Liver (tissue), 3 donors: Measurements from ENCODE around the gene PDXDC1.
"Not testable (repeated sequence)": the region's sequence is repeated elsewhere in the genome, so short reads cannot be mapped to it uniquely, and the experiment has no call there.

Source experiments
- ATF3 ChIP-seq: IDR thresholded peaks from 2 replicates; pipeline ENCODE4 v1.6.1; 2016; ENCODE audit warnings: antibody characterized with exemption
- CTCF ChIP-seq: fragments of 150-350 bp; IDR thresholded peaks from 2 replicates; pipeline ENCODE4 v1.5.1; 2017; ENCODE audit warnings: improper control_type of control experiment, low read depth, low read length; ENCODE audit not compliant: missing input control
- GABPA ChIP-seq, 2 donors: IDR thresholded peaks in 1 of 2; conservative IDR thresholded peaks in 1 of 2; 2 replicates each; pipeline ENCODE4 v1.6.1; 2016; ENCODE audit warnings: antibody characterized with exemption in 2 of 2, mild to moderate bottlenecking in 1 of 2, moderate library complexity in 1 of 2
- HNF4A ChIP-seq, 2 donors: conservative IDR thresholded peaks; 2 replicates each; pipeline ENCODE4 v1.6.1; 2016; ENCODE audit warnings: antibody characterized with exemption in 2 of 2, mild to moderate bottlenecking in 2 of 2
- MAX ChIP-seq: IDR thresholded peaks from 2 replicates; pipeline ENCODE4 v1.6.1; 2016; ENCODE audit warnings: antibody characterized with exemption
- RAD21 ChIP-seq, 2 donors: IDR thresholded peaks; 2 replicates each; pipeline ENCODE4 v1.6.1; 2016; ENCODE audit warnings: antibody characterized with exemption in 2 of 2, mild to moderate bottlenecking in 2 of 2
- REST ChIP-seq: IDR thresholded peaks from 2 replicates; pipeline ENCODE4 v1.6.1; 2016; ENCODE audit warnings: antibody characterized with exemption, mild to moderate bottlenecking
- SP1 ChIP-seq: IDR thresholded peaks from 2 replicates; pipeline ENCODE4 v1.6.1; 2018; ENCODE audit warnings: antibody characterized with exemption, mild to moderate bottlenecking
- TAF1 ChIP-seq: conservative IDR thresholded peaks from 2 replicates; pipeline ENCODE4 v1.6.1; 2016; ENCODE audit warnings: antibody characterized with exemption, mild to moderate bottlenecking
- YY1 ChIP-seq: IDR thresholded peaks from 2 replicates; pipeline ENCODE4 v1.6.1; 2016; ENCODE audit warnings: antibody characterized with exemption, mild to moderate bottlenecking
- ZBTB33 ChIP-seq: IDR thresholded peaks from 2 replicates; pipeline ENCODE4 v1.6.1; 2016; ENCODE audit warnings: antibody characterized with exemption
- donor health status: healthy.
- donor health status: healthy.

- not testable (repeated sequence) for TF ChIP-seq CTCF; YY1; TAF1; REST; RAD21 (IDR thresholded peaks at IDR 0.05); SP1; ATF3; HNF4A (conservative IDR thresholded peaks at IDR 0.05); GABPA (IDR thresholded peaks at IDR 0.05 in 1 of 2, conservative IDR thresholded peaks at IDR 0.05 in 1 of 2); ZBTB33; MAX
These were observed 106.1 kb downstream of the PDXDC1 start for GRCh38 chr16:15080883-15081282.
